Activated effector memory CD4-positive, alpha-beta T cell treated with Interleukin-2 at 50 U/mL for 16 hours (primary cell): ENCODE results near the gene CFC1B.
"Not testable (repeated sequence)": the region's sequence is repeated elsewhere in the genome, so short reads cannot be mapped to it uniquely, and the experiment has no call there.

ENCODE experiments used
- DNase-seq: peaks from one replicate; pipeline ENCODE4 v3.0.0-alpha.2; 2020

The CFC1B gene

DNA sequence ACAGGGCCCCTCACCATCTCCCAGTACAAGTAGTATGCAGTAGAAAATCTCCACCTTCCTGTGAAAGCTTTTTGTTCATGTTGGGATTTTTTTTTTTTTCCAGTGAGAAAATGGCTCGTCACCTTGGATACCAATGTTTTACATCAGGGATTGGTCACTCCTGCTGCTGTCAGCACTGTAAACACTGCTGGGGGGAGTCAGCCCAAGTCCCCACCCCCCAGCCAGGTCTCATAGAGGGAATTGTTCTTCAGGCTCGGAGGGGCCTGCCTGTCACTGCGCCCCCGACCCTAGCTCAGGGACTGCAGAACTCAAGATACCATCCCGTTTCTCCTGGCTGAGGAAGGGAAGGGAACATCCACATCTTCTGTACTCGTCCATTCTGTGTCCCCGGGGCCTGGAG, at the start of gene CFC1B:
CFC1B (plus strand) TSS at position 231 of the 400 bp plus-strand sequence. CDS start 263 bp downstream, outside the sequence.
- not testable (repeated sequence) for DNase-seq

GRCh38 chr2:130491073-130491472, 29.9 kb upstream of the CFC1B start:
- not testable (repeated sequence) for DNase-seq

GRCh38 chr2:130509228-130509627, 11.8 kb upstream of the CFC1B start, which contains the start of gene POTEI:
TSS of gene POTEI (minus strand) at chr2:130509328. CDS start at chr2:130509235, 93 bp downstream.
- not testable (repeated sequence) for DNase-seq

DNA sequence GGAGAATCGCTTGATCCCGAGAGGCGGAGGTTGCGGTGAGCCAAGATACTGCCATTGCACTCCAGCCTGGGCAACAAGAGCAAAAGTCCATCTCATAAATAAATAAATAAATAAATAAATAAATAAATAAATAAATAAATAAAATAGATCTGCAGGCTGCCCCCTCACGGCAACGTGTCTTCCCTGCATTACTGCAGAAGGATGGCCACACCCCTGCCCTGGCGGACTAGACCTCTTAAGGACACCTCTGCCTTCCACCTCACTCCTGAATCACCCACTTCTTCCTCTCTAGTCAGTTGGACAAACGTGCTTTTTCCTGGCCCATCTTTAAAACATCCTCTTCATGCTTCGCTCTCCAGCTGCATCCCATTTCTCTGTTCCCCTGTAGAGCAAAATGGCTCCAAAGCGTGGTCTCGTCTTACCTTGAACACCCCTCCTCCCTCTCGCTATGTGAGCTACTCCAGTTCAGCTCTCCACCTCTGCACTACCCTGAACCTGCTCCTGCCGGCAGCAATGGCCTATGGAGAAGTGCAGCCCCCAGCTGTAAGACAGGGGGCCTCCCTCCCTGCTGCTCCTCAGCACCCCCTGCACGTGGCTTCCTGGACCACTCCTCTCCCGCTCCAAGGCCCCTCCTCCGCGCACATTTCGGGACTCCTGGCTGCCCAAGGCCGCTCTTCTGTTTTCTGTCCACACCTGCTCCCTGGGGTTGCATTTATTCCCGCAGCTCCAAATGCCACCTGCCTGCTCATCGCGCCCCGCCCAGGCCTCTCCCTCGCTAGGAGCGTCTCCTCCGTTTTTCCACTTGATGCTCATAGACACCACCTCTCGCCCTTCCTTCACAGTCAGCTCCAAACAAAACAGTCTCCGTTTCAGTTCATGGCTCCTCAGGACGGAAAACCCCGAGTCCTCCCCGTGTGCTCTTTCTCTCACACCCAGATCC, 9.9 kb upstream of the CFC1B start:
- not testable (repeated sequence) for DNase-seq

DNA sequence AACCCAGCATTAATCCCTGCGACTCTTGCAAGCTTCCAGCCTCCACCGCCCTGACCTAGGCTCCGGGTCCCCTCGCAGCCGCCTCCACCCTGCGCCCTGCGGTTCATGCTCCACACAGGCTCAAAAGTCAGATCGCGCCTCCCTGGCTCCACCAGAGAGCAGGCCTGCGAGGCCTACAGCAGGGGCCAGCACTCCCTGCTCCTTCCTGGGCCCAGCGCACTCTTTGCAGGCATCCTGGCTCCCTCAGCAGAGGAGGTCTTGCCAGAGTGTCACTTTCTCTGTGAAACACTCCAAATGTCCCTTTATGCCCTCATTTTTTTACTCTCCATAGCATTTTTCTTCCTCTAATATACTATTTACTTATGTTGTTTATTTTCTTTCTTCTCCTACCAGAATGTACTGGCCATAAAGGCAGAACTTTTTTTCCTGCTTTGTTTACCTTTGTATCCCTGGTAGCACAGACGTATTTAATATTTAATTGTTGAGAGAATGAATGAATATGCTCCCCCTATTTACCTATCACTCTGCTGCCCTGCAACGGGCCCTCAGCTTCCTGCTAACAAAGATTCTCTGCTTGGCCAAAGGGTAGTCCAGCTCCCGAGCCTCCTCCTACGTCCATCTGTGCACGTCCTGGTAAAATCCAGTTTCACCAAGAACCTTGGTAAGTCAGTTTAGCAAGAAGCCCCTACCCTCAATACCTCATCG, 9.1 kb upstream of the CFC1B start:
- DNase-seq, result not testable (repeated sequence)

GRCh38 chr2:130518516-130519106, 2.4 kb upstream of the CFC1B start:
- not testable (repeated sequence) for DNase-seq

DNA sequence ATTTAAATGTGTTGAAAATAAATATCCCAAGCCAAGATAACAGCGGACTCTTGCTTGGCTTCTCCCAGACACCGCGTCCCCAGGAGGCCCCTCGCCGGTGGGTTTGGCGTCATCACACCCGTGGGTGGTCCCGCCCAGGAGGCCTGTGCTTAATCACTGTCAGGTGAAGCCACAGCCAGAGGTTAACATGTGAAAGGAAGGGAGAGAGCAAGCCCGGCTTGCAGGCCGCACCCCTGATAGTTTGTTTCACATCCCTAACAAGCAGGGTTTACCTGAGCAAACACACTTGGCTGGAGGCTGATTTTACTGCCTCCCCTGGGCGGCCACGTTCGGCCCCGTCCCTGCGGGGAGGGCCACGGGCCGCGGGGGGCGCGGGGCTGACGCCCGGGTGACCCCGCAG, 1.4 kb downstream of the CFC1B start:
- not testable (repeated sequence) for DNase-seq

DNA sequence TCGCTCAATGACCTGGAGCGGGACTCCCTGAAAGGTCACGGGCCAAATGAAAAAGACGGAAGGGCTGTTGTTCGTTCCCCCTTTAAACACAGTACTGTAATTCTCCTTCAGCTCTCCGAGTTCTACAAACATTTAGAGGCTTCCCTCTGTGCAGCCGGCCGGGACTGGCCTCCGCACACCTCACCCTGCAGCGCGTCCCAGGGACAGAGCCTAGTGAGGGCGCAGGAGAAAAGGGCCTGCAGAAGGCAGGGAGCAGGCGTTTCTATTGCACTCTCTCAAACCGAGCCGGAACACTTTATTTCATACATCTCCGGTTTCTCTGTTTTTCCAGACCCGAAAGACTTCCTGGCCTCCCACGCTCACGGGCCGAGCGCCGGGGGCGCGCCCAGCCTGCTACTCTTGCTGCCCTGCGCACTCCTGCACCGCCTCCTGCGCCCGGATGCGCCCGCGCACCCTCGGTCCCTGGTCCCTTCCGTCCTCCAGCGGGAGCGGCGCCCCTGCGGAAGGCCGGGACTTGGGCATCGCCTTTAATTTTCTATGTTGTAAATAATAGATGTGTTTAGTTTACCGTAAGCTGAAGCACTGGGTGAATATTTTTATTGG, 6.4 kb downstream of the CFC1B start:
- DNase-seq, result not testable (repeated sequence)

- not testable (repeated sequence) for DNase-seq
Measured at GRCh38 chr2:130529545-130529944, 8.5 kb downstream of the CFC1B start.

DNA sequence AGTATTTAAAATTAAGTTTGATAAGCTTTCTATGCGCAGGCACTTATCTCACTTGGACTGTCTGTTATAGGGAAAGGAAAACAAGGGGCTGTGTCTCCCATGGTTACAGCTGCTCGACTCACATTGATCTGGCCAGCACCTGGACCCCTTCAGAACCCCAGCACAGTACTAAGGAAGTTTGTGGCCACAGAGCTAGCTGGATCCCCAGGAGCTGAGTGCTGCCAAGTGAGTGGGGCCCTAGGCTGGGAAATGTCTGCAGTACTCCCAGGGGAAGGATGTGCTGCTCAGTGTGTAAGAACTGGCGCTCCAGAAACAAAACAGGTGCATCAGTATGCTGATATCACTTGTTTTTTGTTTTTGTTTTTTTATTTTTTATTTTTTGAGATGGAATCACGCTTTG, 9.2 kb downstream of the CFC1B start:
- not testable (repeated sequence) for DNase-seq

DNA sequence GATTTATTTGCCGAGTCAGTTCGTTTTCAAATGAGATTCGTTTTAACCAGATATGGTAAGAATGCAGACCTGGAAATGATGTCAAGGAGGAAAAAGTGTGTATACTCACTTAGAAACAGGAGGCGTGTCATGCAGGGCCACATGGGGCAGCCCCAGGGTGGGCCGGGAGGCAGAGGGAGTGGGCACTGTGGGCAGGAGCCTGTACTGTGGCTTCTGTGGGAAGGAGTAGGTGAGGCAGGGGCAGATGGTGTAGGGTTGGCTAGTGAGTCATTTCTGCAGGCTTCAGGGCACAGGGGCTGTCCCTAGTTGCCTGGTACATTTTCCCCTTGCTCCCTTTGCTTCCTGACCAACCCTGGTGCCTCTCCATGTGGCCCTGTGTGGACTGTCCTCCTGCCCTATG, 10.2 kb downstream of the CFC1B start:
- not testable (repeated sequence) for DNase-seq

GRCh38 chr2:130531672-130532071, 10.7 kb downstream of the CFC1B start:
- not testable (repeated sequence) for DNase-seq

GRCh38 chr2:130536654-130537053, 15.6 kb downstream of the CFC1B start:
- not testable (repeated sequence) for DNase-seq

- DNase-seq, result not testable (repeated sequence)
Measured at GRCh38 chr2:130538271-130538670, 17.2 kb downstream of the CFC1B start.

GRCh38 chr2:130542789-130543188, 21.8 kb downstream of the CFC1B start:
- not testable (repeated sequence) for DNase-seq

- DNase-seq, result not testable (repeated sequence)
Measured at GRCh38 chr2:130543785-130544528, 22.9 kb downstream of the CFC1B start.

DNA sequence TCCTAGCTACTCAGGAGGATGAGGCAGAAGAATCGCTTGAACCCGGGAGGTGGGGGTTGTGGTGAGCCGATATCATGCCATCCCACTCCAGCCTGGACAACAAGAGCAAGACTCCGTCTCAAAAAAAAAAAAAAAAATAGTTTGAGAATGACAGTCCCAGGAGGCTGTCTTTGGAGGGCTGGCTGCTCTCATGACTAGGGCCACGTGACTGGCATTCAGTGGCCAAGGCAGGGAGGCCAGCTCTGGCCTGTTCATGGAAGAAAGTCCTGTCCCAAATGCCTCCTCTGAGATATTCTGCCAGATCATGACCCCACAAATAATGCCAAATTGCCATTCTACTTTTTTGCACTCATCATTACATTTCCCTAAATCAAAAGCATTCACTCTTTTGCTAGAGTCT, 24.0 kb downstream of the CFC1B start:
- not testable (repeated sequence) for DNase-seq

GRCh38 chr2:130548418-130548817, 27.4 kb downstream of the CFC1B start:
- not testable (repeated sequence) for DNase-seq

GRCh38 chr2:130549475-130549874, 28.5 kb downstream of the CFC1B start:
- DNase-seq, result not testable (repeated sequence)

- not testable (repeated sequence) for DNase-seq
Measured at GRCh38 chr2:130554178-130554577, 33.2 kb downstream of the CFC1B start.

DNA sequence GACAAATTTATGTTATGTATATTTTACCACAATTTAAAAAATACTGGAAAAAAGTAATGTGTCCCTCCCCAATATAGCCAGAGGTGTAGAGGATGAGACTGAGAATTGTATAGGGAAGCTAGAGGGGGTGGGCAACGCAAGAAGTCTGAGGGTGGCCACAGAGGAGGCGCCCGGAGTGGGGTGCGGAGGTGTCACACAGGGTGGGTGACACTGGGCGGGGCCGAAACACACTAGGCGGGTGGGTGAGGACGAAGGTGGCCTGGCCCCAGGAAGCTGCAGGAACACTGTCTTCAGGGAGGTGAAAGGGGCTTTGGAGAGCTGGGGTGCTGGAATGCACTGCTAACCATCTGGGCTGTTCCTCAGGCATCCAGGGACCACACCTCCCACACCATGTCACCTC, 35.4 kb downstream of the CFC1B start:
- not testable (repeated sequence) for DNase-seq

- DNase-seq, result not testable (repeated sequence)
Measured at GRCh38 chr2:130566165-130566564, 45.1 kb downstream of the CFC1B start.
